PFSK-1 (cell line): ENCODE measurements around the gene GALK1.

Experiments
- POLR2AphosphoS5 ChIP-seq: IDR thresholded peaks from 2 replicates; pipeline ENCODE4 v1.6.1; 2012; ENCODE audit warnings: low read depth, mild to moderate bottlenecking, control low read depth, low read length, moderate library complexity
- SIN3A ChIP-seq: IDR thresholded peaks from 2 replicates; pipeline ENCODE4 v1.6.1; 2012; ENCODE audit warnings: mild to moderate bottlenecking, low read length, moderate library complexity, borderline replicate concordance; ENCODE audit not compliant: insufficient read depth
- TAF1 ChIP-seq: IDR thresholded peaks from 2 replicates; pipeline ENCODE4 v1.6.1; 2012; ENCODE audit warnings: low read length, control low read depth, borderline replicate concordance; ENCODE audit not compliant: insufficient read depth
- TF ChIP-seq, protein P1 (sequence below), 2 experiments: IDR thresholded peaks; 2 replicates each; pipeline versions ENCODE4 v1.6.1 to v1.8.0; 2011 to 2012; ENCODE audit warnings: low read depth in 2 of 2, low read length in 2 of 2, control low read depth in 1 of 2, inconsistent platforms in 1 of 2, mild to moderate bottlenecking in 1 of 2, moderate library complexity in 1 of 2; ENCODE audit not compliant: insufficient read depth in 1 of 2

DNA sequence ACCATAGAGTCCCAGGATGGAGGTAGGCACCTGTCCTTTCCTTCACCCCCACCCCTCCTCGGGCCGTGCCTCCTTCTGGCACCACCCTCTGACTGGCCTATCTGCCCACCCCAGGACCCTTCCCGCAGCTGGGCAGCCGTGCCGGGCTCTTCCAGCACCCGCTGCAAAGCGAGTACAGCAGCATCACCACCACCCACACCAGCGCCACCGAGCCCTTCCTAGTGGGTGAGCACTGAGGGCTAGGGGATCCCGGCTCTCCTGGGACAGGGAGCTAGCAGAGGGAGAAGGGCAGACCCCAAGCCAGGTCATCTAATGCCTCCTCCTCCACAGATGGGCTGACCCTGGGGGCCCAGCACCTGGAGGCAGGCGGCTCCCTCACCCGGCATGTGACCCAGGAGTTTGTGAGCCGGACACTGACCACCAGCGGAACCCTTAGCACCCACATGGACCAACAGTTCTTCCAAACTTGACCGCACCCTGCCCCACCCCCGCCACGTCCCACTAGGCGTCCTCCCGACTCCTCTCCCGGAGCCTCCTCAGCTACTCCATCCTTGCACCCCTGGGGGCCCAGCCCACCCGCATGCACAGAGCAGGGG is 7.8 kb downstream of the GALK1 start:
- TF ChIP-seq TAF1 = no peak
- TF ChIP-seq POLR2AphosphoS5 = no peak
- no peak for TF ChIP-seq SIN3A
- TF ChIP-seq, protein P1, sequence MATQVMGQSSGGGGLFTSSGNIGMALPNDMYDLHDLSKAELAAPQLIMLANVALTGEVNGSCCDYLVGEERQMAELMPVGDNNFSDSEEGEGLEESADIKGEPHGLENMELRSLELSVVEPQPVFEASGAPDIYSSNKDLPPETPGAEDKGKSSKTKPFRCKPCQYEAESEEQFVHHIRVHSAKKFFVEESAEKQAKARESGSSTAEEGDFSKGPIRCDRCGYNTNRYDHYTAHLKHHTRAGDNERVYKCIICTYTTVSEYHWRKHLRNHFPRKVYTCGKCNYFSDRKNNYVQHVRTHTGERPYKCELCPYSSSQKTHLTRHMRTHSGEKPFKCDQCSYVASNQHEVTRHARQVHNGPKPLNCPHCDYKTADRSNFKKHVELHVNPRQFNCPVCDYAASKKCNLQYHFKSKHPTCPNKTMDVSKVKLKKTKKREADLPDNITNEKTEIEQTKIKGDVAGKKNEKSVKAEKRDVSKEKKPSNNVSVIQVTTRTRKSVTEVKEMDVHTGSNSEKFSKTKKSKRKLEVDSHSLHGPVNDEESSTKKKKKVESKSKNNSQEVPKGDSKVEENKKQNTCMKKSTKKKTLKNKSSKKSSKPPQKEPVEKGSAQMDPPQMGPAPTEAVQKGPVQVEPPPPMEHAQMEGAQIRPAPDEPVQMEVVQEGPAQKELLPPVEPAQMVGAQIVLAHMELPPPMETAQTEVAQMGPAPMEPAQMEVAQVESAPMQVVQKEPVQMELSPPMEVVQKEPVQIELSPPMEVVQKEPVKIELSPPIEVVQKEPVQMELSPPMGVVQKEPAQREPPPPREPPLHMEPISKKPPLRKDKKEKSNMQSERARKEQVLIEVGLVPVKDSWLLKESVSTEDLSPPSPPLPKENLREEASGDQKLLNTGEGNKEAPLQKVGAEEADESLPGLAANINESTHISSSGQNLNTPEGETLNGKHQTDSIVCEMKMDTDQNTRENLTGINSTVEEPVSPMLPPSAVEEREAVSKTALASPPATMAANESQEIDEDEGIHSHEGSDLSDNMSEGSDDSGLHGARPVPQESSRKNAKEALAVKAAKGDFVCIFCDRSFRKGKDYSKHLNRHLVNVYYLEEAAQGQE (IDR thresholded peaks at IDR 0.05; ENCODE audit: insufficient read depth in 1 of 2, low read depth in 2 of 2, low read length in 2 of 2) = no peak
